Left lung (tissue), 10 donors: Measurements from ENCODE around the gene TMEM139. TPM values are rescaled to one million over a fixed set of nuclear protein-coding genes. Genes with fewer than 3 reads are reported as not detected.

Experiments
- ATAC-seq: fragments of 200-7000 bp; cut with Tn5 transposase; one replicate; pipeline ENCODE4 v1.9.1; 2020; ENCODE audit warnings: moderate library complexity
- DNase-seq, 4 donors: peaks; one replicate each; pipeline ENCODE4 v3.0.0-alpha.2; 2013 to 2020
- H3K27ac ChIP-seq, 2 donors: fragments of 200-600 bp; sonication (generic) in 1 of 2; one replicate each; pipeline versions ENCODE4 v1.5.0 to v1.8.0; 2020 to 2021
- H3K27me3 ChIP-seq, 2 donors: fragments of 200-600 bp; sonication (generic) in 1 of 2; one replicate each; pipeline versions ENCODE4 v1.5.0 to v1.8.0; 2020 to 2021
- H3K36me3 ChIP-seq, 2 donors: fragments of 200-600 bp; sonication (generic) in 1 of 2; one replicate each; pipeline versions ENCODE4 v1.5.0 to v1.8.0; 2020 to 2021
- H3K4me1 ChIP-seq, 2 donors: fragments of 200-600 bp; one replicate each; pipeline ENCODE4 v1.8.0; 2021
- H3K4me3 ChIP-seq, 2 donors: fragments of 200-600 bp; sonication (generic) in 1 of 2; one replicate each; pipeline versions ENCODE4 v1.5.0 to v1.8.0; 2020 to 2021; ENCODE audit warnings: mild to moderate bottlenecking in 1 of 2
- H3K9me3 ChIP-seq, 2 donors: fragments of 200-600 bp; sonication (generic) in 1 of 2; one replicate each; pipeline versions ENCODE4 v1.5.0 to v1.8.0; 2020 to 2021
- CTCF ChIP-seq, 2 donors: fragments of 200-600 bp; sonication (generic) in 1 of 2; IDR thresholded peaks; one replicate each; pipeline versions ENCODE4 v1.5.0 to v1.8.0; 2021; ENCODE audit warnings: antibody characterized with exemption in 2 of 2
- intact Hi-C, 2 donors: fragments of 100-400 bp; cut with DNase I; formaldehyde crosslinking; loops; one replicate each; pipeline versions ENCODE4 v1.11.2 to v1.14.2; 2022
- polyA plus RNA-seq, 6 donors: library from polyadenylated mRNA; unstranded; fragments of 120-200 nt; gene quantifications; one replicate each; pipeline ENCODE4 v1.2.1, GENCODE V29; 2013; ENCODE audit not compliant: insufficient read length in 6 of 6
- total RNA-seq, 2 donors: library from RNA; stranded (reverse); fragmentation: NEBNext Ultra II Directional; extraction: Animal tissue kit (Norgen Biotek cat#: 25700); gene quantifications; one replicate each; pipeline ENCODE4 v1.2.1, GENCODE V29; 2021
- donor health status: DM: no; HTN: yes; CAD: no.
- donor health status: DM: no; HTN: no; CAD: no.

The TMEM139 gene
- total and polyA plus RNA-seq, 8 donors, result 3.0 to 48.1 (median 7.9) TPM

- H3K4me1 ChIP-seq, result no peaks in the 10 kb centered on the region
- H3K36me3 ChIP-seq, result peaks cover 0 to 39% of the 10 kb centered on the region in 2 donors
- no peaks in the 10 kb centered on the region for H3K27me3 ChIP-seq
- no peak overlapping the region for H3K4me3 ChIP-seq
- ATAC-seq (no peak), DNase-seq (no peak)
- H3K27ac ChIP-seq, result no peak overlapping the region
- H3K9me3 ChIP-seq, result no peaks in the 10 kb centered on the region
- intact Hi-C loops, result no loop called here
- no peak for TF ChIP-seq CTCF (IDR thresholded peaks at IDR 0.05)
Measured at GRCh38 chr7:143271240-143271639, 13.5 kb upstream of the TMEM139 start.

GRCh38 chr7:143272871-143273270 is 11.9 kb upstream of the TMEM139 start:
- intact Hi-C loops, result no loop called here
- Histone ChIP-seq H3K36me3 (peaks cover 0 to 28% of the 10 kb centered on the region in 2 donors), H3K27ac (no peak overlapping the region), H3K4me1 (no peaks in the 10 kb centered on the region), H3K4me3 (no peak overlapping the region), H3K9me3 (no peaks in the 10 kb centered on the region), H3K27me3 (no peaks in the 10 kb centered on the region)
- ATAC-seq (no peak), DNase-seq (no peak)
- TF ChIP-seq CTCF (IDR thresholded peaks at IDR 0.05), result no peak

- intact Hi-C loops, result no loop called here
- peak; percentile 79 for ATAC-seq
- H3K27ac ChIP-seq, result peak overlapping the region; percentile 55 to 63
Measured at GRCh38 chr7:143279186-143280098, 5.3 kb upstream of the TMEM139 start.

GRCh38 chr7:143280160-143280559 is 4.6 kb upstream of the TMEM139 start:
- ATAC-seq, result no peak
- intact Hi-C loops, result no loop called here
- H3K27ac ChIP-seq, result peak overlapping the region; percentile 55 to 63

More at GRCh38 chr7:143279186-143280098, 5.3 kb upstream of the TMEM139 start:
- no peaks in the 10 kb centered on the region for H3K27me3 ChIP-seq
- H3K4me3 ChIP-seq, result no peak overlapping the region
- no peaks in the 10 kb centered on the region for H3K9me3 ChIP-seq
- no peak for TF ChIP-seq CTCF (IDR thresholded peaks at IDR 0.05)
- H3K4me1 ChIP-seq, result peaks cover 7 to 14% of the 10 kb centered on the region in 2 donors
- DNase-seq, result peak in 2 of 4 donors; percentile 70 to 84
- H3K36me3 ChIP-seq, result no peaks in the 10 kb centered on the region

More at GRCh38 chr7:143280160-143280559, 4.6 kb upstream of the TMEM139 start:
- no peaks in the 10 kb centered on the region for H3K27me3 ChIP-seq
- H3K4me3 ChIP-seq, result no peak overlapping the region
- no peaks in the 10 kb centered on the region for H3K36me3 ChIP-seq
- peaks cover 7 to 14% of the 10 kb centered on the region in 2 donors for H3K4me1 ChIP-seq
- no peaks in the 10 kb centered on the region for H3K9me3 ChIP-seq
- no peak for TF ChIP-seq CTCF (IDR thresholded peaks at IDR 0.05)
- no peak for DNase-seq
